ENCODE measurements around the gene MGLL.
"Not testable (repeated sequence)": the region's sequence is repeated elsewhere in the genome, so short reads cannot be mapped to it uniquely, and the experiment has no call there.

Gene MGLL

DNA sequence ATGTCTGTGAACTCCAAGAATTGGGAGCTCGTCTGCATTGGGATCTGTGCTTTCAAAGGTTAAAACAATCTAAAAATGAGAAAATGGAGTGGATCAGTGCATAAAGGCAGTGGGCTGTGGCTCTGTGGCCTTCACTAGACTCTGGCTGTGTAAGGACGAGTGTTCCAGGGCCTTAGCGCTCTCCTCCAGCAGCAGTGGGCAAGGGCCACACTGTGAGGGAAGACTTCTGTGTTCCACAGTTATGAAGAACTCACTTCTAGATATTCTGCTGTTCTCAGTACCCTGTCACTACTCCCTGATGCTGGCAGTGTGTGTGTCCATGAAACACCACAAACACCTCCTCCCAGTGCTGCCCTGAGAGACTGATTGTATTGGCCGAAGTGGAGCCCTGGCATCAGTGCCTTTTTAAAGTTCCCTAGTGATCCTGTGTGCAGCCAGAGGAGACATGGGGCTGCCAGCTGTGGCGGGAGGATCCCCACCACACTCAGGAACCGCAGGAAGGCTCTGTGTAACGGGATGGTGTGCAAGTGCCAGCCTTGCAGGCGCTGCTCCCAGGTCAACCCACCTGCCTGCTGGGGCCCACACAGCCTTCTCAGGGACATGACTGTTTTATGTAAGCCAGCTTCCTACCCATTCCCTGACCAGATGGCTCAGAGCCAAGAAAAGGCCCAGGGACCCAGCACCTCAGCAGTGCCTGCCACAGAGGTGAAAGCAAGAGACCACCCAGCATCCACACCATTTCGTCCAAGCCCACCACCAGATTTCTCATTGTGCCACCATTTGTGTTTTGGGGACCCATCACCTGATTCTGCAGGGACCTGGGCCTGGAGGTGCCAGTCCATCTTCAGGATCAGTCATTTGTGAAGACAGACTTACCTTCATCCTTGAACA is 109.2 kb downstream of the MGLL start:
- DNase-seq (ENCODE audit: insufficient read length, low spot score) = no peak
- FAIRE-seq = no peak

DNA sequence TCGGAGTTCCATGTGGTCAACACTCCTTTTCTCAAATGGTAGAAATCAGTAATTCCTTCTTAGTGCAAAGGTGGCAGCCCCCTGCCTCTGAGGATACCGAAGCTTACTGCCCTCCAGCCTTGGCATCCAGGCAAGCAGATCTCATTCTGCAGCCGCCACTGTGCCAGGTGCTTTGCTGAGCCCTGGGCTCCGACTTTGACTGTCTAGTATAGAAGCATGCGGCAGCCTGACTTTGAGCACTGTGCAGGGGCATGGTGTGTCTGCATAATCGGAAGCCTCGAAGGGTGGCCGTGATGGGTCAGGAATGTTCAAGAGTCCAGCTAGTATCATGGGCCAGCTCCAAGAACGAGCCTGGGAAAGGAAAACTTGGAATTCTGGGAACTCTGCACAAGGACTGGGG is 109.9 kb downstream of the MGLL start:
- DNase-seq (ENCODE audit: insufficient read length, low spot score) = no peak
- FAIRE-seq = no peak

DNA sequence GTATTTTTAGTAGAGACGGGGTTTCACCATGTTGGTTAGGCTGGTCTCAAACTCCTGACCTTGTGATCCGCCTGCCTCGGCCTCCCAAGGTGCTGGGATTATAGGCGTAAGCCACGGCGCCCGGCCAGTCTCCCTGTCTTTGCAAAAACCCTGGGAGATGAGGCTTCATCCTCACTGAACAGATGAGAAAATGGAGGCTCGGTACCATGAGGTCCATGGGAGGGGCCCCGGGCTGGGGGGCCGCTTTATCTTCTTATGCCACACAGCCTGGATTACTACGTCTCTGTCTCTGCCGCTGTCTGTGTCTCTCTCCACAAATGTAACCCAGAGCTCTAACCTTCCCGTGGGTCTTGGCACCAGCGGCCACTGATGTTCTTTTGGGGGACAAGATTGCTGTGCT is 110.4 kb downstream of the MGLL start:
- no peak for FAIRE-seq

DNA sequence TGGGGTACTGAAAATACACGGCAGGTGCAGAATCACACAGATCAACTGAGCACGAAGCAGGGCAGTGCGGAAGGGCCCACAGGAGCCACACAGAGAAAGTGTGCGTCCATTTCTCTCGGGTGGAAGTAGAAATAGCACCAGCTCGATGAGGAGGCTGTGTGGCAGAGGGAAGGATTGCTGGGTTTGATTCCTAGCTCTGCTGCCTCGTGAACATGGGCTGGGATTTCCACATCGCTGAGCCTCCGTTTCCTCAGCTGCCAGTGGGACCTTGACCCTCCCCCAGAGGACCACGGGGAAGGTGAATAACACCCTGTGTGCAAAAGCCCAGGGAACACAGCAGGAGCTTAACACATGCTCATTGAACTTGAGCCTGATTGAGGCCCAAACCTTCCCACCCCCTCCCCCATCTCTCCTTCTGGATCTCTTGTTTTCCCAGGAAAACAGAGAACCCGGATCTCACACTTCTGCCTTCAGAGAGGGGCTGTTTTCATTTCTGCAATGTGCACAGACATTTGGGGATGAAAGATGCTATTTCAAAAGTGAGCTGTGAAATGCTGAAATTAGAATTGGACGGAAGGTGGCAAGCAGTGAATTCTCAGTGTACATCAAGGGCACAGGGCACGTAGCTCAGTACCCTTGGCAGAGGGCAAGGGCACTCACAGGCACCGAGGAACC is 111.2 kb downstream of the MGLL start:
- DNase-seq (ENCODE audit: insufficient read length, low spot score) (no peak), FAIRE-seq (no peak)

More for the DNA sequence above, 110.4 kb downstream of the MGLL start:
- no peak for DNase-seq (ENCODE audit: insufficient read length, low spot score)

DNA sequence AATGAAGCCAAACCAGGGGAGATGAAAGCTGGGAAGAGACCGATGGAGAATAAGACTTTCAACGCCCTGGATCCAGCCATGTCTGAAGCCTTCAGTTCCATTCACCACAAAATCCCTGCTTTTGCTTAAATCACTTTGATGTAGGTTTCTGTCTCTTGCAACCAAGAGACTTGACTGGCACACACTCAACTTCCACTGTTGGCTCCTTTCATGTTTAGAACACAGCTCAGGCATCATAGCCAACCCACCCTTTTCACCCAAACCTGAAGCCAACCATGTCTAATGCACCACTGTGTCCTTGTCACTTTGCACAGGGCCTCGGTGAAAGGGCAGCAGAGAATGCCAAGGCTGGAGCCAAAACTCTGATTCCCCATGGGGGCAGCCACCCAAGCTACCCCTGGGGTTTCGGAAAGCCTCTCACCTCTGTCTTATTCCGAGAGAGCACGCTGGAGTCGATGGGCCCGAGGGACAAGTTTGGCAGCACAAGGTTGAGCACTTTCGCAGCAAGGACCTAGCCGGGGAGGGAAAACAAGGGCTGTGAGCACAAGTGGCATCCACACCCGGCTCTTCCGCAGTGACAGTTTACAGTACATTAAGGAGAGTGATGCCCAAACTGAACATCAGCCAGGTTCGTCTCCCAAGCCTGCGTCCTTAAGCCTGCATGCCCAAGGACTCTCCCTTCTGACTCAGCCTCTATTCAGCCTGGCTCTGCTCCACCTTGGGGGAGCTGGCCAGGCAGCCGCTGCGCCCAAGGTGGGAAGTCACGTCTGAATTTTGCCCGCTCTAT is 112.0 kb downstream of the MGLL start:
- DNase-seq (ENCODE audit: insufficient read length, low spot score) = no peak
- FAIRE-seq = no peak

DNA sequence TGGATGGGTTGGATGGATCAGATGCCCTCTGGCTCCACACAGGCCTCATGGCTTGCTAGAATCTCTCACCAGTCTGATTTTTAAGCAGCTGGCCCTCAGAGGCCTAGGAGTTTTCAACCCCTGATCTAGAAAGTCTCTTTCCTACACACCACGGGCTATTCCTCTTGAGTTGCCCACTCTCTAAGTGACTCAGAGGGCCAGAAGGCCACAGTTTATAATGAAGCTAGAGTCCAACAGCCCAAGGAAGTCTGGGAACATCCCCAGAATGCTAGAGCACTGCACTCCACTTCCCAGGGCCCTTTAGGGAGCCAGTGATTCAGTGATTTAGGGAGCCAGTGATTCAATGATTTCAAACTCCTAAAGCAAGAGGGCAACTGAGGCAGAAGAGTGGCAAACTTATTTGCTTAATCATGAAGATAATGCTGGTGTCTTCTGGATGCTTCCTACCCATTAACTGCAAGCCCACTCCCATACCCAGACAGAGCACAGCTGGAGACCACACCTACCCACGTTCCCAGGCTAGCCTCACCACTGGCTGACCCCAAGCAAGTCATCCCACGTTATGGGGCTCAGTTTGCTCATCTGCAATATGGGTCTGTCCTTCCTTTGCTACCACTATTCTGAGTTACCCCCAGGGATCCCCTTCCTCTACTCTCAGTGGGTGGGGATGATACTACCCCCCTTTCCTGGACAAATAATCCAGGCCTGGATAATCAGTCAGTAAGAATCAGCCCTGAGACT is 112.8 kb downstream of the MGLL start:
- no peak for DNase-seq (ENCODE audit: insufficient read length, low spot score)
- no peak for FAIRE-seq

DNA sequence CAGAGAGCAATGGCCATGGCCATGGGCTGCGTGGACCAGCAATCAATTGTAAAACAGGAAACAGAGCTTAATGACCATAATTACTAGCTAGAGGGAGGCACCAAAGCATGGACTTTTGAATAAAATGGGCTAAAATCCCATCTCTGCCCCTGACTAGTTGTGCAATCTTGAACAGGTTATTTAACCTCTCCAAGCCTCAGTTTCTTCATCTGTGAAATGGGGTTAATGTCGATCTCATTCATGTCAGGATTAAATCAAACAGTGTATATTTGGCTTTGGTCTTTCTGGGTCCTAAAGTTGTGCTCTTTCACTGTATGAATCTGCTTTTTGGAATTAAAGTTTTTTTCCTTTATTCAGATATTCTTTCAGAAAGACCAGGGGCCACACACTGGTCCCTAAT is 113.5 kb downstream of the MGLL start:
- FAIRE-seq = no peak

DNA sequence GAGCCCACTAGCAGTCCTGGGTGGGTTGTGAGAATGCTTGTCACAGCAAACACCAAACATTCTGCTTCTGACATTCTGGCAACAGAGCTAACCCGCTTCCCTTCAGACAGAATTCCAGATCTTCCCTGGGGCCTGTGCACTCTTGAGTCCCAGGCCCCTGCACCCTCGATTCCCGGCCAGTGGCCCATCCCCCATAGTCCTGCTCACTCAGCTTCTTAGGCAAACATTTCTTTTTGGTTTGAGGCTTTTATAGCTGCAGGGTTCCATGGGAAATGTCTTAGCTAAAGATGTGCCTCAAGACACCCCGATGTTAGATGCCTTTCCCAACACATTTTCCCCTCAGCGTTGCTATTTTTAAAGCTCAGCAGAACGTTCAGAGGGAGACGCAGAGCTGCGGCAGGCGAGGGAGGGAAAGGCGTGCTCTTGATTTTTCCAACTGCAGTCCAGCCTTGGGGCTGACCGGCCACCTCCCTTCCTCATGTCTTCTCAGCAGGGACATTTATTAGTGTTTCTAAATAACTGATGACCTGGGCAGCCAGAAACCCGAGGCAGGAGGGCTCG is 114.4 kb downstream of the MGLL start:
- DNase-seq (ENCODE audit: insufficient read length, low spot score) (no peak), FAIRE-seq (no peak)

More for the DNA sequence above, 113.5 kb downstream of the MGLL start:
- DNase-seq (ENCODE audit: insufficient read length, low spot score) = no peak

DNA sequence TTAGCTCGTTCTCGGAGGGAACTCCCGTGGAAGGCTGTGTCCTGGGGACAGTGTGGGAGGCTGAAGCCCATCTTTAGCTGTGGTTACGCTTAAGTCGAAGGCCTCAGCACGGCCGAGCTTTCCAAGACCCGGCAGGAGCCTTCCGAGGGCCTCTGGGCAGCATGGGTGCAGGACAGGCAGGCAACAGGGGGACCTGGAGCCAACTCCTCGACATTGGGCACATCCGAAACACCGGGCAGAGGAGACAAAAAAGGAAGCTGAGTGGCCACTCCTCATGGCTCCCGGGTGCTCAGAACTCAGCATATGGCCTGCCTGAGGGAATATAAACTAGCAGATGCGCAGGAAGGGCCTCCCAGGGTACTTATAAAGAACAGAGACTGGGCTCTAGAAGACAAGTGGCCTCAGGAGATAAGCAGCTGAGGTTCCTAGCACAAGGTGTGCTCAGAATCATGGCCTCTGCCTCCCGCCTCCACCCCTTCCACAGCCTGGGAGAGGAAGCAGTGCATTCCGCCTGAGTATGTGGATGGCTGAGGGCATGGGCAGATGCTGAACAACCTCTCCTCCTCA is 115.4 kb downstream of the MGLL start:
- DNase-seq (ENCODE audit: insufficient read length, low spot score) (no peak), FAIRE-seq (no peak)

DNA sequence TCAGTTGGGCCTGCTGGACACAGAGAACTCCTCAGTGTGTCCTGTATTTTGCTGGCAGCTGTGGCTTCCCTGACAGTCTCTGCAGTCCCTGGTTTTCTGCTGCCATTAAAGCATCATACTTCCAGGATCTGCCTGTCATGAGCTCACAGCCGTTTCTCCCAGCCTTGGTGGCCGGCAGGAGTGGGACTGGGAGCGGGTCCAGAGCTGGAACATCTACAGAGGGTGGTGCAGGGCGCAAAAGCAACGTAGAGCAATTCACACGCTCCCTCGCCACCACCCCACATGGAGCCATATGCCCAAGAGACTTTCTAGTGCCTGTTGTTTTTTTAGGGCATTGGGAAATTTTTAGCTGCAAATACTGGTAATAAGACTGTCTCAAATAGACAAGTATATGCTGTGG is 116.0 kb downstream of the MGLL start:
- FAIRE-seq = no peak
- DNase-seq (ENCODE audit: insufficient read length, low spot score) = no peak

DNA sequence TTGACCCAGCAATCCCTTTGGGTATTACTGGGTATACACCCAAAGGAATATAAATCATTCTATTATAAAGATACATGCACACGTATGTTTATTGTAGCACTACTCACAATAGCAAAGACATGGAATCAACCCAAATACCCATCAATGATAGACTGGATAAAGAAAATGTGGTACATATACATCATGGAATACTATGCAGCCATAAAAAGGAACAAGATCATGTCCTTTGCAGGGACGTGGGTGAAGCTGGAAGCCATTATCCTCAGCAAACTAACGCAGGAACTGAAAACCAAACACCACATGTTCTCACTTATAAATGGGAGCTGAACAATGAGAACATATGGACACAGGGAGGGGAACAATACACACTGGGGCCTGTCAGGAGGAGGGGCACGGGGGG is 117.5 kb downstream of the MGLL start:
- not testable (repeated sequence) for DNase-seq (ENCODE audit: insufficient read length, low spot score); FAIRE-seq

DNA sequence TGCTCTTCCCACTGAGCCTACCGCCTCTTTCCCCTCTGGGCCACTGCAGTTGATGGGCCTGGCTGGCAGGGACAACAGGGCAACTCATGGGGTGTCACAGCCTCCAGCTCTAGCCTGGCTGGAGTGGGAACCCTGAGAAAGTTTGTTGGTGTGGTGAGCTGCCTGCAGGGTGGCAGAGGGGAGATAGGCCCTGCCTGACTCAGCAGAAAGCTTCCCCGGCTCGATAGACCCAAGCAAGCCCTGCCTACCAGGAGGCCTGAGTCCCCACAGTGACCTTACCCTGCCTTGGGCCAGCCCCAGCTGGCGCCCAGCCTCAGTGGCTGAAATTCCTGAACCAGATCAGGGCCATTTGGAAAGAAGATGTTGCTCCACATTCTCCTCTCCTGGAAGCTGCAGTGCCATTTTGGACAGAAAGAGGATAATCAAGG is 120.2 kb downstream of the MGLL start:
- FAIRE-seq (no peak), DNase-seq (ENCODE audit: insufficient read length, low spot score) (no peak)

DNA sequence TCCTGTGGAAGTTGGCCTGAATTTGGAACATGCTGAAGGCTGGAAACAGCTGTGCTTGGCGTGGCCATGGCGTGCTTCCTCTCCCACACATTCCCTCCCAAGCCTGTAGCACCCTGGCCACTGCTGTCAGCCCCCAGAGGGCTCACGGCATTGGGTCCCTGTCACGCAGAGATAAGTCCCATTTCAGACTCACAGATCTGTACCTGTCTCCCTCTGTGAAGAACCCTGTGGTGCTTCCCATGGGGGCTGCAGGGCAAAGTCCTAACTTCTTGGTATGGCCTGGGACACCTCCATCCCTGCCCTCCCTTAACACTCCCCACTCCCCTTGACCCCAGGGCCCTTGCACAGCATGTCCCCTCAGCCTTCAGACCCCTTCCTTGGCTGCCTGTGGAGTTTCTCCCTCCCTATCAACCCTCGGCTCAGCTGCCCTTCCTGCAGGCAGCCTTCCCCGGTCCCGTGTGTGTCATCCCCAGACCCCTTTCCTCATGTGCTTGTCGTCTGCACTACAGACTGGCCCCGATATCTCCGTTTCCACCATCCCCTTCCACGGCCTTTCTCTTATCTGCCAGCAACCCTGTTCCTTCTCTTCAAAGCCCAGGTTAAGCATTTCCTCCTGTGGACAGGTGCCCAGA is 120.9 kb downstream of the MGLL start:
- FAIRE-seq = no peak
- DNase-seq (ENCODE audit: insufficient read length, low spot score) = no peak

DNA sequence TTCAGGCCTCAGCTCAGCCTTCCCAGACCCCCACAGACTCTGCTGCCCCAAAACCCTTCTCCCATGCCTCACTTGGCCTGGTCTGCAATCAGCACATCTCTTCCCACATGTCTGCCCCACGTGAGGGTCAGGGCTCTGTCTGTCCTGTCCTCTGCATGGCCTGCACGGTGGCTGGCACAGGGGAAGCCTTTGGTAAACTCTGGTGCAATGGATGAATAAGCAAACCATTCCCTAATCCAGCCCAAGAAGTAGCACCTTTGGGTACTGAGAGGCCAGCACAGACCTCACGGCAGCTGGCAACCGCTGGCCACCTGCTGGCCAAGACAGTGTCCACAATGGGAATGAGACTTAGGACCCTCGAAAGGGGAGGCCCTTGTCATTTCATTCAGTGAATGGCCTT is 121.9 kb downstream of the MGLL start:
- no peak for DNase-seq (ENCODE audit: insufficient read length, low spot score)
- no peak for FAIRE-seq

DNA sequence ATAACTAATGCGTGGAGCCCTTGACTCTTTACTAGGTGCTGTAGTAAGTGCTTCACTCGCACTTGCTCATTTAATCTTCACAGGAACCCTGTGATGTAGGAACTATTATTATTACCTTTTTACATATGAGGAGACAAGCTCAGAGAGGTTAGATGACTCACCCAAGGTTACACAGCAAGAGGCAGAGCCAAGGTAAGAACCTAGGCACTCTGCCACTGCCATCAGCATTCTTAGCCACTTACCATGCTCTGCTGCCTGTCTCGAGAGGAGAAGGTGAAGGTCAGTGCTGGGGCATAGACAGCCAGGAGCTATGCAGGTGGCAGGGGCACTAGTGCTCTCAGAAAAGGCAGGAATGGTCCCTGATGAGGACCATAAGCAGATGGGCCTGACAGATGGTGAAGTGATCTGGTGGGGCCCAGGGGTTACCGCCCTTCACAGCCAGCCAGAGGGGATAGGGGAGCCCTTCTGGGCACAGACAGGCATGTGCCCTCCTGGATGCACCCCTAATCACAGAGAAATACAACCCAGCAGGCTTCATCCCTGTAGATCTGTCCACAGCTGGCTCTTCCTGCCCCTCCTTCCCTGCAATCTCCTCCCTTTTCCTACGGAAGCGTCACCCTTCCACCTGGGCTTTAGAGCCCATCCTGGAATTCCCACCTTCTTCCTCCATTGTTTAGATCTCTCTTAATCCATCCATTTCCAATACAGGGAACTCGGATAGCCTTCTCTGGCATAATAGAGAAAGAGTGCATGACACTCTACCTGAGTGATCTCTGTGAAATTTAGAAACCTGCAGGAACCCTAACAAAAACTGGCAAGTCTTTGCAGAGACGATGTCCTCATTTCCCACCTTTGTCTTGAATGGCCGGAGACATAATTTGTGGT is 122.7 kb downstream of the MGLL start:
- DNase-seq (ENCODE audit: insufficient read length, low spot score) = no peak
- FAIRE-seq = no peak

DNA sequence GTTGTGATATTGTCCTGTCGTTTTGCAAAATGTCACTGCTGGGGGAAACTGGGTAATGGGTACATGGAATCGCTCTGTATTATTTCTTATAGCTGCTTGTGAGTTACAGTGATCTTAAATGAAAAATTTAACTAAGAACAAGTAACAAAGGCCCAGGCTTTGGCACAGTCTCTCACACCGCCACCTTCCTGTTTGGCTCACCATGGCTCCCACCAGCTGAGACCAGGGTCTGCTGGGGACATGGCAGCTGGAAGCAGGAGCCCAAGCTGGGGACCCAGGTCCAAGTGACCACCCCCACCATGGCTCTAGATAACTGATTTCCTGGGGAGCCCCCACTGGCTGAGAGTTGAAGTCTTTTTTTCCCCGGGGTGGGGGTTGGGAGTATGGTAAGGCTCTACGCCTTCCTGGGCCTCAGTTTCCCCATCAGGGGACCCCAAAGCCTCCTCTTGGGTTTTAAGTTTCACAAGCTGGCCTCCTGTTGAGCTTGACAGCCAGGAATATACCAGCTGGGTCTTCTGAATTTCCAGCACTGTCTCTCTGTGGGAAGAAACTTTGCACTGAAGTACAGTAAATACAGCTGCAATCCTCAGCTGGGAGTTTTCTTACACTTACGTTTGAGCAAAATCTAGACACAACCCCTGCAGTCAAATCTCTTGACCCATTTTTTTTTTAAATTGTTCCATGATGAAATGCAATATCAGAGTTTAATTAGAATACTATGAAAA is 123.5 kb downstream of the MGLL start:
- DNase-seq (ENCODE audit: insufficient read length, low spot score) (no peak), FAIRE-seq (no peak)

DNA sequence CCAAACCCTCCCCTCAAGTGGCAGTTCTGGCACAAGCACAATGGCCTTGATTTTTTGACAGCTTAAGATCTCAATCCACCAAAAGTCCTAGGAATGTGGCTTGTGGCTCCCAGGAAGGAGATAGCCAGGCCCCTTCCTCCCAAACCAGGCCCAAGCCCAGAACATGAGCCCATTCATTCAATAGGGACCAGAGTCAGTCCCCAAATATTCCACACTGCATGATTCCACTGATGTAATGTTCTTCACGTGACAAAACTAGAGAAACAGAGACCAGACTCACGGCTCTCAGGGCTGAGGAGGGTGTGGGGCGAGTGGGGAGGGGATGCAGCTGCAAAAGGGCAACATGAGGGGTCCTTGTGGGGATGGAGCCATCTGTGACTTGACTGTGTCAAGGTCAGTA is 124.0 kb downstream of the MGLL start:
- FAIRE-seq (no peak), DNase-seq (ENCODE audit: insufficient read length, low spot score) (no peak)
